GM12892 (cell line): ENCODE data around the gene SAE1.

Experiments used
- POLR2A ChIP-seq: IDR thresholded peaks from 2 replicates; pipeline ENCODE4 v1.6.1; 2011; ENCODE audit warnings: low read depth, low read length, control low read depth
- POLR2AphosphoS5 ChIP-seq: IDR thresholded peaks from 2 replicates; pipeline ENCODE4 v1.6.1; 2011; ENCODE audit warnings: low read depth, low read length, control low read depth
- TAF1 ChIP-seq: IDR thresholded peaks from 2 replicates; pipeline ENCODE4 v1.6.1; 2011; ENCODE audit warnings: low read depth, mild to moderate bottlenecking, control low read depth, low read length, borderline replicate concordance

DNA sequence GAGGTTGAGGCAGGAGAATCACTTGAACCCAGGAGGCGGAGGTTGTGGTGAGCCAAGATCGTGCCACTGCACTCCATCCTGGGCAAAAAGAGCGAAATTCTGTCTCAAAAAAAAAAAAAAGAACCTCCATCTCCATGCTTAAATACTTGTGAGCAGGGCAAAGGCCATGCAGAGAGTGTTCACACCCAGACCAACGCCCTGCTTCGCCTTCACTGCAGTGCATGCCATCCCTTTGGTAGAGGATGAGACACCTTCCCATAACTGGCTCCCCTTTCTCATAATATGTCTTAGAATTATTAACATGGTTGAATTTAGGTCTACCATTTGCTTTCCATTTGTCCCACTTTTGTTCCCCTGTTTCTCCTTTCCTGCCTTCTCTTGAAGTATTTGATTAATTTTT lies 84.9 kb downstream of the SAE1 start:
- no peak for TF ChIP-seq POLR2A
- no peak for TF ChIP-seq POLR2AphosphoS5
- no peak for TF ChIP-seq TAF1
